H9 (cell line): ENCODE data around the gene AP2A1. TPM values are rescaled to one million over a fixed set of nuclear protein-coding genes. Genes with fewer than 3 reads are reported as not detected.

ENCODE experiments used
- DNase-seq: peaks from one replicate; pipeline ENCODE4 v3.0.0-alpha.2; 2017
- H2AFZ ChIP-seq: one replicate; pipeline ENCODE4 v1.6.1; 2013; ENCODE audit warnings: mild to moderate bottlenecking, low read length, control low read depth, moderate library complexity
- H2AK5ac ChIP-seq: 2 replicates; pipeline ENCODE4 v1.6.1; 2013; ENCODE audit warnings: low read length, control low read depth, mixed read lengths; ENCODE audit not compliant: insufficient read length
- H2BK120ac ChIP-seq: one replicate; pipeline ENCODE4 v1.6.1; 2013; ENCODE audit warnings: low read depth, mild to moderate bottlenecking, low read length, control low read depth, inconsistent platforms; ENCODE audit not compliant: poor library complexity, severe bottlenecking
- H2BK12ac ChIP-seq: 2 replicates; pipeline ENCODE4 v1.6.1; 2013; ENCODE audit warnings: low read length, control low read depth, mixed read lengths, low read depth; ENCODE audit not compliant: insufficient read length
- H2BK15ac ChIP-seq: 2 replicates; pipeline ENCODE4 v1.6.1; 2013; ENCODE audit warnings: low read depth, low read length, control low read depth
- H2BK20ac ChIP-seq: one replicate; pipeline ENCODE4 v1.6.1; 2013; ENCODE audit warnings: low read depth, mild to moderate bottlenecking, low read length, control low read depth, inconsistent platforms; ENCODE audit not compliant: poor library complexity, severe bottlenecking
- H2BK5ac ChIP-seq: 2 replicates; pipeline ENCODE4 v1.6.1; 2013; ENCODE audit warnings: low read length, control low read depth, mixed read lengths; ENCODE audit not compliant: insufficient read length
- H3K14ac ChIP-seq: 2 replicates; pipeline ENCODE4 v1.6.1; 2013; ENCODE audit warnings: low read length, control low read depth; ENCODE audit not compliant: insufficient read depth
- H3K18ac ChIP-seq: 2 replicates; pipeline ENCODE4 v1.6.1; 2013; ENCODE audit warnings: low read depth, mild to moderate bottlenecking, mixed read lengths, low read length, control low read depth; ENCODE audit not compliant: insufficient read length
- H3K23ac ChIP-seq: 2 replicates; pipeline ENCODE4 v1.6.1; 2013; ENCODE audit warnings: low read length, control low read depth, mixed read lengths, low read depth; ENCODE audit not compliant: insufficient read length
- H3K23me2 ChIP-seq: 2 replicates; pipeline ENCODE4 v1.6.1; 2013; ENCODE audit warnings: low read depth, mild to moderate bottlenecking, mixed read lengths, low read length, control low read depth; ENCODE audit not compliant: insufficient read length, poor library complexity, severe bottlenecking
- H3K27ac ChIP-seq: 2 replicates; pipeline ENCODE4 v1.5.1; 2013; ENCODE audit warnings: low read length, control low read depth, mixed read lengths, low read depth; ENCODE audit not compliant: insufficient read length
- H3K27me3 ChIP-seq: 2 replicates; pipeline ENCODE4 v1.6.1; 2013; ENCODE audit warnings: low read length, control low read depth, inconsistent platforms; ENCODE audit not compliant: insufficient read depth
- H3K4ac ChIP-seq: 2 replicates; pipeline ENCODE4 v1.6.1; 2013; ENCODE audit warnings: low read depth, mild to moderate bottlenecking, control low read depth, inconsistent platforms, low read length, moderate library complexity
- H3K4me1 ChIP-seq: 2 replicates; pipeline ENCODE4 v1.6.1; 2013; ENCODE audit warnings: low read length, control low read depth, inconsistent platforms; ENCODE audit not compliant: insufficient read depth
- H3K4me2 ChIP-seq: 2 replicates; pipeline ENCODE4 v1.6.1; 2013; ENCODE audit warnings: low read length, control low read depth, mixed read lengths; ENCODE audit not compliant: insufficient read length, insufficient read depth
- H3K56ac ChIP-seq: 2 replicates; pipeline ENCODE4 v1.6.1; 2013; ENCODE audit warnings: low read depth, mild to moderate bottlenecking, mixed read lengths, low read length, control low read depth; ENCODE audit not compliant: insufficient read length
- H3K79me1 ChIP-seq: 2 replicates; pipeline ENCODE4 v1.6.1; 2013; ENCODE audit warnings: low read depth, mild to moderate bottlenecking, moderate library complexity, low read length, control low read depth, inconsistent platforms; ENCODE audit not compliant: insufficient read depth, poor library complexity, severe bottlenecking
- H3K79me2 ChIP-seq: 2 replicates; pipeline ENCODE4 v1.6.1; 2013; ENCODE audit warnings: low read length, control low read depth, inconsistent platforms; ENCODE audit not compliant: insufficient read depth
- H3K9ac ChIP-seq: 2 replicates; pipeline ENCODE4 v1.6.1; 2013; ENCODE audit warnings: low read length, control low read depth, mixed read lengths; ENCODE audit not compliant: insufficient read length; ENCODE audit errors: extremely low read depth
- H3K9me3 ChIP-seq: one replicate; pipeline ENCODE4 v1.6.1; 2013; ENCODE audit warnings: low read depth, low read length, inconsistent platforms; ENCODE audit not compliant: control insufficient read depth
- H3T11ph ChIP-seq: one replicate; pipeline ENCODE4 v1.6.1; 2013; ENCODE audit warnings: mild to moderate bottlenecking, low read length, control low read depth, inconsistent platforms
- H4K20me1 ChIP-seq: one replicate; pipeline ENCODE4 v1.6.1; 2013; ENCODE audit not compliant: control insufficient read depth, insufficient read length, insufficient read depth
- H4K5ac ChIP-seq: 2 replicates; pipeline ENCODE4 v1.6.1; 2013; ENCODE audit warnings: low read depth, mild to moderate bottlenecking, mixed read lengths, low read length, control low read depth; ENCODE audit not compliant: insufficient read length
- H4K8ac ChIP-seq: replicated peaks from 2 replicates; pipeline ENCODE4 v1.6.1; 2013; ENCODE audit warnings: low read length, control low read depth, mixed read lengths, low read depth; ENCODE audit not compliant: insufficient read length
- H4K91ac ChIP-seq: 2 replicates; pipeline ENCODE4 v1.6.1; 2013; ENCODE audit warnings: low read depth, mild to moderate bottlenecking, moderate library complexity, mixed read lengths, low read length, control low read depth; ENCODE audit not compliant: insufficient read length
- H3K27ac Mint-ChIP-seq, 3 experiments: 2 replicates in 2 of 3; 3 replicates in 1 of 3; pipeline ENCODE4 v1.8.0; 2020 to 2021; ENCODE audit warnings: mixed read lengths in 3 of 3, mild to moderate bottlenecking in 1 of 3, moderate library complexity in 1 of 3
- H3K27me3 Mint-ChIP-seq: 2 replicates; pipeline ENCODE4 v1.8.0; 2021; ENCODE audit warnings: low read depth, mild to moderate bottlenecking, moderate library complexity, mixed read lengths
- H3K36me3 Mint-ChIP-seq, 3 experiments: 2 replicates in 2 of 3; 3 replicates in 1 of 3; pipeline ENCODE4 v1.8.0; 2020 to 2021; ENCODE audit warnings: low read depth in 3 of 3, mixed read lengths in 3 of 3; ENCODE audit not compliant: insufficient read depth in 1 of 3
- H3K4me1 Mint-ChIP-seq, 2 experiments: 2 replicates each; pipeline ENCODE4 v1.8.0; 2020; ENCODE audit warnings: mixed read lengths in 2 of 2
- H3K4me3 Mint-ChIP-seq, 2 experiments: 2 replicates in 1 of 2; 3 replicates in 1 of 2; pipeline ENCODE4 v1.8.0; 2020 to 2021; ENCODE audit warnings: mild to moderate bottlenecking in 2 of 2, mixed read lengths in 2 of 2, moderate library complexity in 1 of 2
- H3K9me3 Mint-ChIP-seq, 2 experiments: 2 replicates in 1 of 2; 3 replicates in 1 of 2; pipeline ENCODE4 v1.8.0; 2020; ENCODE audit warnings: mild to moderate bottlenecking in 2 of 2, mixed read lengths in 2 of 2, moderate library complexity in 1 of 2
- CTCF ChIP-seq: fragments of 200-600 bp; sonication (generic); conservative IDR thresholded peaks from 3 replicates; pipeline ENCODE4 v1.8.0; 2021; ENCODE audit warnings: antibody characterized with exemption, mild to moderate bottlenecking
- WGBS: extraction: QIAGEN DNeasy Blood & Tissue Kit; methylation state at CpG from one replicate; pipeline ENCODE4 v1.1.7; 2013; ENCODE audit warnings: missing lambda C conversion rate, low lambda C conversion rate, mixed read lengths; ENCODE audit not compliant: insufficient read length; ENCODE audit errors: extremely low coverage; 5-methylcytosine and 5-hydroxymethylcytosine counted together
- total RNA-seq: library from RNA; stranded (reverse); gene quantifications from 2 replicates; pipeline ENCODE4 v1.2.1, GENCODE V29; 2021

The AP2A1 gene
- total RNA-seq, 1 experiment from 2014 or later = 108 TPM

GRCh38 chr19:49741210-49741844, 25.5 kb upstream of the AP2A1 start:
- Histone ChIP-seq H3K23me2 (no peaks in the 10 kb centered on the region), H3K23ac (no peak overlapping the region), H3K9me3 (no peaks in the 10 kb centered on the region), H2BK20ac (no peak overlapping the region), H2AFZ (no peak overlapping the region), H3K4me2 (no peak overlapping the region), H3K9ac (no peak overlapping the region), H3K4ac (no peak overlapping the region), H4K20me1 (no peaks in the 10 kb centered on the region), H3K27me3 (no peaks in the 10 kb centered on the region), H2BK5ac (no peak overlapping the region), H3K56ac (no peak overlapping the region), H2BK15ac (no peak overlapping the region), H2AK5ac (no peak overlapping the region), H3K79me2 (no peaks in the 10 kb centered on the region), H2BK12ac (no peak overlapping the region), H3K4me1 (no peaks in the 10 kb centered on the region), H3K79me1 (no peaks in the 10 kb centered on the region), H4K5ac (no peak overlapping the region), H3K18ac (no peak overlapping the region), H3K27ac (no peak overlapping the region), H3K14ac (no peak overlapping the region), H2BK120ac (no peak overlapping the region), H4K8ac (no peak overlapping the region), H4K91ac (no peak overlapping the region), H3T11ph (no peak overlapping the region)
- Mint-ChIP-seq H3K4me1 (peaks cover 0 to 7% of the 10 kb centered on the region in 2 experiments; a peak in 1 of 4 replicates), H3K36me3 (peaks cover 0 to 3% (median 0%) of the 10 kb centered on the region in 3 experiments; a peak in 3 of 7 replicates), H3K4me3 (no peak overlapping the region; a peak in 1 of 5 replicates), H3K9me3 (peaks cover 8 to 11% of the 10 kb centered on the region in 2 experiments), H3K27ac (no peak overlapping the region), H3K27me3 (no peaks in the 10 kb centered on the region; the same call in 1 of the 2 replicates)
- no peak for DNase-seq
- no peak for TF ChIP-seq CTCF
- WGBS = no CpG with 5 or more reads among the region's 9 CpGs
